HL-60 (cell line): ENCODE measurements around the gene PHRF1.

ENCODE experiments used
- CTCF ChIP-seq: IDR thresholded peaks from one replicate; pipeline ENCODE4 v1.5.1; 2011; ENCODE audit warnings: low read length, control low read depth, inconsistent platforms; ENCODE audit not compliant: insufficient read depth
- GABPA ChIP-seq: IDR thresholded peaks from 2 replicates; pipeline ENCODE4 v1.6.1; 2012; ENCODE audit warnings: low read depth
- POLR2AphosphoS5 ChIP-seq: IDR thresholded peaks from 2 replicates; pipeline ENCODE4 v1.6.1; 2012; ENCODE audit warnings: low read depth
- SPI1 ChIP-seq: IDR thresholded peaks from 2 replicates; pipeline ENCODE4 v1.6.1; 2012; ENCODE audit warnings: low read depth, mild to moderate bottlenecking, borderline replicate concordance

- TF ChIP-seq CTCF (no peak), POLR2AphosphoS5 (no peak), GABPA (no peak), SPI1 (no peak)
Measured at GRCh38 chr11:551596-551995, 24.7 kb upstream of the PHRF1 start.
